ENCODE results near the gene CASP2.

The CASP2 gene

DNA sequence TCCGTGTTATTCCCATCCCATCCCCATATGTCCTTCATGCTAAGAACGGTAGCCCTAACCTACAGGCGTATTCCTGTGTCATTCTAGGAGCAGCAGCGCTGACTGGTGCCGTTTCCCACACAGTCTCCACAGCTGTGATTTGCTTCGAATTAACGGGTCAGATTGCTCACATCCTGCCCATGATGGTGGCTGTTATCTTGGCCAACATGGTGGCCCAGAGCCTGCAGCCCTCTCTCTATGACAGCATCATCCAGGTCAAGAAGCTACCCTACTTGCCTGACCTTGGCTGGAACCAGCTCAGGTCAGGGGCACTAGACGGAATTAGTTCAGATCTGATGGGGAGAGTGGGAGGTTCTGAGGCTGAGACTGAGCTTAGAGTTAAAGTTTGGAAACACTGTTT, 53.7 kb downstream of the CASP2 start:
- DNase-seq = no peak

DNA sequence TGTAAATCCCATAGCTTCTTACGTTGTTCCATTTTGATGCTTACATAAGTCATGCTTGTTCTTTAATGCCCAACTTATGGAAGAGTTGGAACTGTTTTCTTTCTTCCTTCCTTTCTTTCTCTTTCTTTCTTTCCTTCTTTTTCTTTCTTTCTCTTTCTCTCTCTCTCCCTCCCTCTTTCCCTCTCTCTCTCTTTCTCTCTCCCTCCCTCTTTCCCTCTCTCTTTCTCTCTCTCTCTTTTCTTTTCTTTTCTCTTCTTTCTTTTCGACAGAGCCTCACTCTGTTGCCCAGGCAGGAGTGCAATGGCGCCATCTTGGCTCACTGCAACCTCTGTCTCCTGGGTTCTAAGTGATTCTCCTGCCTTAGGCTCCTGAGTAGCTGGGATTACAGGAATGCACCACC, 55.4 kb downstream of the CASP2 start:
- no peak for DNase-seq

DNA sequence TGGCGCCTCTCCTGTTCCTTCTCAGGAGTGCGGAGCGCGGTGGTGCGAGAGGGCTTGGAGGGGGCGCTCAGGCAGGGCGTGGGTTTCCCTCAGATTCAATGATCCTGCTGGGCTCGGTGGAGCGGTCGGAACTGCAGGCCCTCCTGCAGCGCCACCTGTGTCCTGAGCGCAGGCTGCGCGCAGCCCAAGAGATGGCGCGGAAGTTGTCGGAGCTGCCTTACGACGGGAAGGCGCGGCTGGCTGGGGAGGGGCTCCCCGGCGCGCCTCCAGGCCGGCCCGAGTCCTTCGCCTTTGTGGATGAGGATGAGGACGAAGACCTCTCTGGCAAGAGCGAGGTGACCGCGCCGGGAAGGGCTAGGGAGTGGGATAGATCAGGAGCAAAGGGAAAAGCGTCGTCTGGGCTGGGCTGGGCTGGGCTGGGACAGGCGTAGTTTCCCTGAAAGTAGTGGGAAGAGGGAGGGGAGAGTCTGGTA, 57.3 kb downstream of the CASP2 start:
- DNase-seq = peak; percentile 17 to 40

DNA sequence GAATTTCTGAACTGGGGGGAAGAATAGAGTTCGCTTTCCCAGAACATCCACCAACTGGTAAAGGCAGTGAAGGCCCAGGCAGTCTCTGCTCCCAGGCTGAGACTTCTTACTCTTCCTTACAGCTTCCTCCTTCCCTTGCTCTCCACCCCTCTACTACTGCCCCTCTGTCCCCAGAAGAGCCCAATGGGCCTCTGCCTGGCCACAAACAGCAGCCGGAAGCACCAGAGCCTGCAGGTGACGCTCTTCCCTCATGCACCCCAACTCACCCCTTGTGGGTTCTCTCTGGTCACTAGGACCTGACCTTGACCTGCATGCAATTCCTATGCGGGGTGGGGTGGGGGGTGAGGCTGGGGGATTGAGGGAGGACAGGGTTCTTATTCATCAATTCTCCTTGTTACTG, 57.9 kb downstream of the CASP2 start:
- no peak for DNase-seq

DNA sequence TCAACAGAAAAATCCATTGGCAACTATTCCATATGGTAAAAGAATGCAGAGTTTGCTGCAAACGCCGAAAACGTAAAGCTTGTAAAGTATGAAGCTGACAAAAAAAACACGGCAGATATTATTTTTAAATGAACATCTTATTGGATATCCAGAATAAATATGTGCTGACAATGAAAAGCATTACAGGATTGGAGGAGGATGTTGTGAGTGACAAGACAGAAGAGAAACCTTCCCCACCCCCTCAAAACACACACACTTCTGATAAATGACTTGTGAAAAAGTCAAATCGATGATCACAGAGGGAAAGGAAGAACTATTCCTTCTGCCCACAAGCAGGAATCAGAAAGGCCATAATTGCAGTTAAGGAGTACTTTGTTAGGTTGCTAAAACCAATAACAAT, 59.8 kb downstream of the CASP2 start:
- DNase-seq = no peak

DNA sequence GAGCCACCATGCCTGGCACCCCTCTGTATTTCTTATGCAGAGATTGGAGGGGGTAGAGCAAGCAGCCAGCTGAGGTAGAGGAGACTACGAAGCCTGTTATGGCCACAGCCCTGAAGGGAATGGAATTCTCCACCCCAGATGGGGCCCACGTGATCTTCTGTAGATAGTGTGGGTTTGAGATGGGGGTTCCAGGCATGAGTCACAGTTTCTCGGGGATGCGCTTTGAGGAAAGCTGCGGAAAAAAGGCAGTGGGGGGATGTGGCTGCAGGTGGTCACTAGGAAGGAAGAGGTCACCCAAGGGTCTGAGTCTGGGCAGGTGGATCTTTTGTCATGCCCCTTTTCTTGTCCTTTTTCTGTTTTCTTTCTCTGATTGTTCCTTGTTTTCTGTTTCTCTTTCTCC, 62.9 kb downstream of the CASP2 start:
- DNase-seq = no peak

DNA sequence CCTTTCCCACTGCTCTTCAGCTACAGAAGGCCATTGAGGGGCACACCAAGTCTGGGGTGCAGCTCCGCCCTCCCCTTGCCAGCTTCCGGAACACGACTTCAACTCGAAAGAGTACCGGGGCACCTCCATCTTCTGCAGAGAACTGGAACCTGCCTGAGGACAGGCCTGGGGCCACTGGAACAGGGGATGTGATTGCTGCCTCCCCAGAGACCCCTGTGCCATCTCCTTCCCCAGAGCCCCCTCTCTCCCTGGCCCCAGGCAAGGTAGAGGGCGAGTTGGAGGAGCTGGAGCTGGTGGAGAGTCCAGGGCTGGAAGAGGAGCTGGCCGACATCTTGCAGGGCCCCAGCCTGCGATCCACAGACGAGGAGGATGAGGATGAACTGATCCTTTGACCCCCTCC, 63.4 kb downstream of the CASP2 start:
- DNase-seq = no peak

DNA sequence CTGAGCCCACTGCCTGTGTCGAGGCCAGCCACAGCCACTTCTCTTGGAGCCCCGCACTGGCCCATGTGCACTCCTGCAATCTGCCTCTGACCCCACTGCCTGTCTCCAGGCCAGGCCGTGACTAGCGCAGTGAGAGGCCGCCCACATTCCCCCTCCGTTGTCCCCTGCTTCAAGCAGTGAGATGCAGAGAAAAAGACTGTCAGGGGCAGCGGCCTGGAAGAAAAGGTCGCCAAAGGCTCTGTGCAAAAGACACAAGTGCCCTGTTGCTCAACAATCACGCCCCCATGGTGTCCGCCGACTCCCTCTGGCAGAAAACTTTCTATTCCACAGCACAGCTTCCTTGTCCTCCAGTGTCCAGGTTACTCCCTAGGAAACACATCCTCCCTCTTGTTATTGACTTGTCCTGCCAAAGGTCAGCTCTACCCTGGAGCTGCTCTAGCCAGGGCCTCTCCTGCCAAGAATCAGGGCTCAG, 64.4 kb downstream of the CASP2 start:
- DNase-seq = peak in 1 of 2 donors; percentile 24

DNA sequence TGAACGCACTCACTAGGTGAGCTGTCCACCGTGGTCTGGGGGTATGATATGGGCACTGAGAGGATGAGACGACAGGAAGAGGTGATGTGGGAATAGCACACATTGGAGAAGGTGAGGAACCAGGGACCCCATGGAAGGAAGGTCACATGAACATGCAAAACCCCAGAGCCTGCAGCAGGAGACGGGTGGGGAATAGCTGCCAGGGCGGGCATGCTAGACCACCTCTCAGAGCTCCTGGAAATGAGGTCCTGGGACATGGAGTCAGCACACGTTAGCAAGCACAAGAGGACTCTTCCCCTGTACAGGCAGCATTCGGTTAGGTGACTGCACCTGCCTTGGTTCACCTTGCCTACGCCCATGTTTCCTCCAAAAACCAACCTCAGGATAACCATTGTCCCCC, 66.2 kb downstream of the CASP2 start:
- no peak for DNase-seq

DNA sequence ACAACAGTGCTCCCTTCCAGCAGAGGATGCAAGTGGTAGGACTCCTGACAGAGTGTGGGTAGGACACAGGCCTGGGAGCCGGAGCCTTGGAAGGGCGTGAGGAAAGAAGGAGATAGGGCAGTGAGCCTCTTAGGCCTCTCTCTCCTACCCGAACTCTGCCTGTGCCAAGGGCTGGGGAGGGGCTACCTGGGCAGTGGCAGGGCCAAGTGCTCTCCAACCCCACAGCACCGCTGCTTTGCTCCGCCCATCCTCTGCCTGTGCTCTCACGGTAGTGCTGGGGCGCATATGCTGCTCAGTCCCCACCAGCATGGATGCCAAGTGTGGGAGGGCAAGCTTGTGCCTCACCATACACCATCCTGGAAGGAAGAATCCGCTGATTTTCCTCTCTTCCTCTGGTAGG, 66.8 kb downstream of the CASP2 start:
- no peak for DNase-seq

DNA sequence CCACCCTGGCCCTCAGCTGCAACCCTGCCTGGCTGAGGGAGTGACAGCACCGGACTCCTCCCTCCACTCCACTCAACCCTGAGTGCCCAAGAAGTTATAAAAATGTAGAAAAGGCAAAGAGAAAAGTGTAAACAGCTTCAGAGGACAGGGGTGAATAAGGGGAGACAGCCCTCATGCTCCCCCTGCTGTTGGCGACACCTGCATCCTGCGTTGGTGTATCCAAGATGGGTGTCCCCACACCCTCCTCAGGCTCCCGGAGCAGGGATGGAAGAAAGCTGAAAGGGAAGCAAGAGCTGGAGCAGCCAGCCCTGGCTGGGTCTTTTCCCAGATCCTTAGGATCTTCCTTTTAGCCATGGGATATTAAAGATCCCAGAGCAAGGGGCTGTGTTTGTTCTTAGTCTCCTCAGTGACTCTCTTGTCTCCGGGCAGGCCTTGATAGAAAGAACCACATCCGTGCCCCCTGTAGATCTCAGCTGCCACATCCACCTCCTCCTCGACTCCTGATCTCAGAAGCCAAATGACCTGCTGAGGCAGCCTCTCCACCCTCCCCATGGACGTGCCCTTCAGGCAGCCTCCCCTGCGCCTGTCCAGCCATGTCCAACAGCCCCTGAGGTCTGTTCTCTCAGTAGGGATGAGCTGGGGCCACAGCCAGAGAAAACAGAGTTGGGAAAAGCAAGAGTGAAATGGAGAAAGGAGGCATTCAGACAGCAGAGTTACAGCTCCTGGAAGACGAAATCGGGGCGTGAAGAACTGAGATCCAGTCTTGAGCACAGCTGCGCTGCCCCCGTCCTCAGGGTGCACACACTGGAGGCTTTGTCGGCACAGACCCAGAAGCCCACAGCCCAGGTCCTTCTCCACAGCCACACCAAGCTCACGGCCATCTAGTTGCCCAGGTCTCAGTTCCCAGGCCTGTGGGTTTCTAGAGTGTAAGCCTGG, 67.6 kb downstream of the CASP2 start:
- no peak for DNase-seq

DNA sequence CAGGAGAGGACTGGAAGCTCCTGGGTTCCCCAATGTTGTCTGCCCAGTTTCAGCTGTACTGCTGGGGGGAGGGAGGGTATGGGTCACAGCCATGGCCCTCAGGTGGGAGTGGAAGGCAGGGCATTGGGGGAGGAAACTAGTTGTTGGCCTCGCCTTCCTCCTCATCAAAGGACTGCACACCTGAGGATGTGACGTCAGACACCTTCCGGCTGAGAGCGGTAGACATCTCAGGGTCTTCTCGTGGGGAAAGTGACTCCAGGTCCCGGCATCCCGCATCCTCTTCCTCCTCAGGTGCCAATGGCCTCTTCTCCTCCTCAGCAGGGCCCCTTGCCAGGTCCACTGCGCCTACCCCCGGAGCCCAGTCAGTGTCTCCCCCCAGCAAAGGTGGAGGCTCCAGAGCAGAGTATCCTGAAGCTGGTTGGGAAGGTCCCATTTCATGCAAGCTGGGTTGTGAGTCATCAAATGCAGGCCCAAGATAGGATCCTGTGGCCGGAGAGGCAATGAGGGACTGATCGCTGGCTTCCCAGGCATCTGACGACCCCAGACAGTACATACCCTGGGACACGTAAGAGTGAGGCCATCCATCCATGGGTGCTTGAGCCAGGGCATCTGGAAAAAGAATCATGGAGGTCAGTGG, 68.4 kb downstream of the CASP2 start:
- no peak for DNase-seq

Measured in inflammatory macrophage treated with lipopolysaccharide for 1 hour (primary cell).